ENCODE results near the gene BDKRB2. TPM values are rescaled to one million over a fixed set of nuclear protein-coding genes. Genes with fewer than 3 reads are reported as not detected.

The BDKRB2 gene
- total RNA-seq, 1 donor from 2014 or later: 3.8 TPM

- Mint-ChIP-seq H3K4me1 (ENCODE audit: low read depth, unreplicated experiment) (peaks cover 4% of the 10 kb centered on the region), H3K9me3 (ENCODE audit: unreplicated experiment) (no peaks in the 10 kb centered on the region), H3K27me3 (ENCODE audit: unreplicated experiment) (peaks cover 11% of the 10 kb centered on the region), H3K27ac (ENCODE audit: unreplicated experiment) (no peak overlapping the region), H3K4me3 (ENCODE audit: unreplicated experiment) (no peak overlapping the region), H3K36me3 (ENCODE audit: unreplicated experiment) (no peaks in the 10 kb centered on the region)
- no peak for DNase-seq
- no peak for TF ChIP-seq CTCF (IDR thresholded peaks at IDR 0.05; ENCODE audit: partially characterized antibody, unreplicated experiment)
Measured at GRCh38 chr14:96177766-96178375, 26.8 kb upstream of the BDKRB2 start.

DNA sequence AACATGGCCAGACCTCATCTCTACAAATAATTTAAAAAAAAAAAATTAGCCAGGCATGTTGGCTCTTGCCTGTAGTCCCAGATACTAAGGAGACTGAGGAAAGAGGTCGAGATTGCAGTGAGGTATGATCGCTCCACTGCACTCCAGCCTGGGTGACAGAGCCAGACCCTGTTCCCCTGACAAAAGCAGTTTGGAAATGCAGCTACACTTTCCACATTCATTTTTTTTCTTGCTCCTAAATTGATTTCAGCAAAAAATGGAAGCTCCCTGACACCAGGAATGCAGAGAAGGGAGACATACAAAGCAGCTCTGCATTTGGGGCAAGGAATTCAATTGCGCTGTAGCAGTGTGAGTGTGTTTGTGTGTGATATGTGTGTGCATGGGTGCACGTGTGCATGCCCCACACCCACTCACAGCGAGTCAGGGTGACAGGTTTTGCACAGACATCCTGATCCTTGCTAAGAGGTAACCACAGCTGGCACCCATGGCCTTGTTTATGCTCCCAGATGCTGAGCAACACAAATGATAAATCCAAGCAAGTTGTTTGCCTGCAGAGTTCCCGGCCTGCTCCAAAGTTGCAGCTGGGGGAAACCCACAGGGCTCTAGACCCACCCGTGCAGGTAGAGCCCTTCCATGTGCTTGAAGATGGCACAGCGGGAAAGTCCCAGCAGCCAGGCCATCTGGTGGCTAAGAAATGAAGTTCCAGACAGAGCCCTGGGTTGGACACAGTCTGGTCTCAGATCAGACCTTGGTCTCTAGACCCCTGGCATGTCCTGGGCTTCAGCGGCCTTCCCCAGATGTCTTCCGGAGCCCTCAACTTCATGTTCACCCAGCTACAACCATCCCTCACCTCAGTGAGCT, 25.9 kb upstream of the BDKRB2 start:
- Mint-ChIP-seq H3K27ac (ENCODE audit: unreplicated experiment) (no peak overlapping the region), H3K4me3 (ENCODE audit: unreplicated experiment) (no peak overlapping the region), H3K9me3 (ENCODE audit: unreplicated experiment) (no peaks in the 10 kb centered on the region), H3K4me1 (ENCODE audit: low read depth, unreplicated experiment) (peaks cover 4% of the 10 kb centered on the region), H3K36me3 (ENCODE audit: unreplicated experiment) (no peaks in the 10 kb centered on the region), H3K27me3 (ENCODE audit: unreplicated experiment) (peaks cover 11% of the 10 kb centered on the region)
- TF ChIP-seq CTCF (IDR thresholded peaks at IDR 0.05; ENCODE audit: partially characterized antibody, unreplicated experiment): no peak
- DNase-seq: no peak

- H3K4me3 Mint-ChIP-seq (ENCODE audit: unreplicated experiment): no peak overlapping the region
- peaks cover 5% of the 10 kb centered on the region for H3K27me3 Mint-ChIP-seq (ENCODE audit: unreplicated experiment)
- H3K9me3 Mint-ChIP-seq (ENCODE audit: unreplicated experiment): no peaks in the 10 kb centered on the region
- TF ChIP-seq CTCF (IDR thresholded peaks at IDR 0.05; ENCODE audit: partially characterized antibody, unreplicated experiment): no peak
- DNase-seq: no peak
- peaks cover 1% of the 10 kb centered on the region for H3K4me1 Mint-ChIP-seq (ENCODE audit: low read depth, unreplicated experiment)
- H3K27ac Mint-ChIP-seq (ENCODE audit: unreplicated experiment): no peak overlapping the region
- H3K36me3 Mint-ChIP-seq (ENCODE audit: unreplicated experiment): no peaks in the 10 kb centered on the region
Measured at GRCh38 chr14:96180043-96180874, 24.4 kb upstream of the BDKRB2 start.

- Mint-ChIP-seq H3K27ac (ENCODE audit: unreplicated experiment) (no peak overlapping the region), H3K27me3 (ENCODE audit: unreplicated experiment) (peaks cover 5% of the 10 kb centered on the region), H3K4me1 (ENCODE audit: low read depth, unreplicated experiment) (peaks cover 1% of the 10 kb centered on the region), H3K4me3 (ENCODE audit: unreplicated experiment) (no peak overlapping the region), H3K9me3 (ENCODE audit: unreplicated experiment) (peaks cover 1% of the 10 kb centered on the region), H3K36me3 (ENCODE audit: unreplicated experiment) (no peaks in the 10 kb centered on the region)
- no peak for TF ChIP-seq CTCF (IDR thresholded peaks at IDR 0.05; ENCODE audit: partially characterized antibody, unreplicated experiment)
- DNase-seq: no peak
Measured at GRCh38 chr14:96181186-96182056, 23.2 kb upstream of the BDKRB2 start.
